NCI-H1694 treated with DMSO at 0.1 percent for 48 hours (cell line): ENCODE measurements around the gene POLN.

Source experiments
- DNase-seq: peaks from one replicate; lab custom pipeline; 2025; lab: John Stamatoyannopoulos, UW

The POLN gene

GRCh38 chr4:2263926-2264321 is 22.0 kb upstream of the POLN start:
- no peak for DNase-seq

GRCh38 chr4:2262944-2263250 is 21.0 kb upstream of the POLN start:
- DNase-seq: no peak

- DNase-seq: peak; percentile 95
Observed at GRCh38 chr4:2262145-2262943, 20.4 kb upstream of the POLN start.

- no peak for DNase-seq
Observed at GRCh38 chr4:2261853-2262144, 19.9 kb upstream of the POLN start, which contains the start of gene MXD4. MXD4 (minus strand) TSS chr4:2262109; CDS start chr4:2261980, 129 bp downstream.

- no peak for DNase-seq
Observed at GRCh38 chr4:2261110-2261852, 19.4 kb upstream of the POLN start.

GRCh38 chr4:2260344-2261109 is 18.6 kb upstream of the POLN start:
- DNase-seq: no peak

GRCh38 chr4:2259541-2260343 is 17.8 kb upstream of the POLN start:
- DNase-seq: no peak

- no peak for DNase-seq
Observed at GRCh38 chr4:2259036-2259540, 17.2 kb upstream of the POLN start.

GRCh38 chr4:2258091-2259035 is 16.4 kb upstream of the POLN start:
- no peak for DNase-seq

GRCh38 chr4:2257361-2258081 is 15.6 kb upstream of the POLN start:
- no peak for DNase-seq

- DNase-seq: no peak
Observed at GRCh38 chr4:2256781-2257191, 14.9 kb upstream of the POLN start.

GRCh38 chr4:2256156-2256731 is 14.3 kb upstream of the POLN start:
- DNase-seq: no peak

GRCh38 chr4:2255501-2256155 is 13.7 kb upstream of the POLN start:
- no peak for DNase-seq

- no peak for DNase-seq
Observed at GRCh38 chr4:2254665-2255500, 13.0 kb upstream of the POLN start.

- DNase-seq: no peak
Observed at GRCh38 chr4:2253160-2254084, 11.5 kb upstream of the POLN start.

- DNase-seq: no peak
Observed at GRCh38 chr4:2252530-2253091, 10.7 kb upstream of the POLN start.
